PC-3 (cell line): ENCODE data around the gene KCNB1. TPM values are rescaled to one million over a fixed set of nuclear protein-coding genes. Genes with fewer than 3 reads are reported as not detected.

ENCODE experiments used
- ATAC-seq: fragments of 200-7000 bp; cut with Tn5 transposase; 2 replicates; pipeline ENCODE4 v1.9.1; 2020; ENCODE audit warnings: mild to moderate bottlenecking, moderate library complexity
- BruUV-seq: library from RNA; stranded (reverse); fragments of 400-500 nt; replicated peaks from 2 replicates; lab custom pipeline; 2021; lab: Mats Ljungman, UMichigan
- CTCF ChIA-PET: fragments of 300-600 bp; sonication (Branson Sonifier 250); formaldehyde crosslinking; loops from one replicate; lab custom pipeline; 2022; ENCODE audit warnings: antibody characterized with exemption; lab: Charles Lee
- POLR2A ChIA-PET: fragments of 300-600 bp; sonication (Branson Sonifier 250); formaldehyde crosslinking; loops from one replicate; lab custom pipeline; 2022; ENCODE audit warnings: antibody characterized with exemption; ENCODE audit not compliant: unreplicated experiment; lab: Charles Lee
- DNase-seq: peaks from one replicate; pipeline ENCODE4 v3.0.0-alpha.2; 2015
- H2AFZ ChIP-seq: fragments of 300-600 bp; sonication (generic); 2 replicates; pipeline ENCODE4 v1.6.0; 2016; ENCODE audit warnings: antibody characterized with exemption, low read length
- H3F3A ChIP-seq: fragments of 300-600 bp; sonication (generic); one replicate; pipeline ENCODE4 v1.6.0; 2017; ENCODE audit warnings: antibody characterized with exemption, low read length, control low read depth, mild to moderate bottlenecking; ENCODE audit not compliant: unreplicated experiment
- H3K27ac ChIP-seq: fragments of 300-600 bp; sonication (generic); 2 replicates; pipeline ENCODE4 v1.5.1; 2016; ENCODE audit warnings: mild to moderate bottlenecking, low read length
- H3K27me3 ChIP-seq: fragments of 300-600 bp; sonication (generic); 2 replicates; pipeline ENCODE4 v1.6.1; 2016; ENCODE audit warnings: low read length, mixed read lengths
- H3K36me3 ChIP-seq: fragments of 300-600 bp; sonication (generic); 2 replicates; pipeline ENCODE4 v1.6.1; 2016; ENCODE audit warnings: low read depth, mixed run types, low read length, mixed read lengths
- H3K4me1 ChIP-seq: fragments of 300-600 bp; sonication (generic); 2 replicates; pipeline ENCODE4 v1.5.1; 2016; ENCODE audit warnings: low read length; ENCODE audit not compliant: insufficient read depth
- H3K4me2 ChIP-seq: fragments of 300-600 bp; sonication (generic); 2 replicates; pipeline ENCODE4 v1.6.0; 2016; ENCODE audit warnings: low read length
- H3K4me3 ChIP-seq: fragments of 300-600 bp; sonication (generic); 2 replicates; pipeline ENCODE4 v1.5.1; 2016; ENCODE audit warnings: mild to moderate bottlenecking, low read length, mixed read lengths
- H3K79me2 ChIP-seq: fragments of 300-600 bp; sonication (generic); 2 replicates; pipeline ENCODE4 v1.6.1; 2017; ENCODE audit warnings: low read length, mixed read lengths
- H3K9ac ChIP-seq: fragments of 300-600 bp; sonication (generic); 2 replicates; pipeline ENCODE4 v1.6.0; 2016; ENCODE audit warnings: mild to moderate bottlenecking, low read length
- H3K9me2 ChIP-seq: fragments of 300-600 bp; sonication (generic); replicated peaks from 2 replicates; pipeline ENCODE4 v1.6.1; 2016; ENCODE audit warnings: mixed run types, low read length, mixed read lengths
- H3K9me3 ChIP-seq: fragments of 300-600 bp; sonication (generic); 2 replicates; pipeline ENCODE4 v1.6.1; 2016; ENCODE audit warnings: low read length, mixed read lengths
- H4K20me1 ChIP-seq: fragments of 300-600 bp; sonication (generic); 2 replicates; pipeline ENCODE4 v1.6.1; 2016; ENCODE audit warnings: low read length, mixed read lengths
- EZH2 ChIP-seq: fragments of 300-600 bp; sonication (generic); IDR thresholded peaks from one replicate; pipeline ENCODE4 v1.6.1; 2017; ENCODE audit warnings: antibody characterized with exemption, mild to moderate bottlenecking, low read length; ENCODE audit not compliant: unreplicated experiment
- EZH2phosphoT487 ChIP-seq: fragments of 300-600 bp; sonication (generic); IDR thresholded peaks from 2 replicates; pipeline ENCODE4 v1.6.1; 2018; ENCODE audit warnings: mild to moderate bottlenecking, antibody characterized with exemption, low read length, borderline replicate concordance
- intact Hi-C: fragments of 100-400 bp; cut with micrococcal nuclease; formaldehyde crosslinking; loops from 2 replicates; pipeline ENCODE4 v1.9.0; 2023
- total RNA-seq: library from RNA; depleted of rRNA; stranded (reverse); fragments of >200 nt; gene quantifications from 2 replicates; pipeline ENCODE4 v1.2.3, GENCODE V29; 2014
- TF ChIP-seq, protein P1 (sequence below): fragments of 300-600 bp; sonication (generic); conservative IDR thresholded peaks from 2 replicates; pipeline ENCODE4 v1.5.1; 2017; ENCODE audit warnings: antibody characterized with exemption, low read depth, mild to moderate bottlenecking, low read length

KCNB1 gene
- total RNA-seq, 1 experiment from 2014 or later, result 0.04 TPM

DNA sequence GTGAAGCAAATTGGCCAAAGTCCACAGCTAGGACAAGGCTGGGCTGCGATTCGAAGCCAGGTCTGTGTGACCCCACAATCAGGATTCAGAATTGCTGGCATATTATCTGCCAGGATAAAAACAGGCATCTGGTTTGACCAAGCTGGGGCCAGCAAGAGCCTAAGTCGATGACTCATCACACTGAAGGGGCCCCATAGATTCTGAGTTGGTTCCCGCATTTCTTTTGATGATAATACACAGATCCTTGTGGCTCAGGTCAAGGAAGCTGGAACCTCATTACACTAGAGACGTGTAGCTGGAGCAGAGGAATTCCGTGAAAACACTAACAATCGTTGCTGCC is 6.5 kb downstream of the KCNB1 start:
- CTCF ChIA-PET, result no interaction called here
- H3F3A ChIP-seq, result no peaks in the 10 kb centered on the region
- H3K9me2 ChIP-seq, result no peaks in the 10 kb centered on the region
- H3K36me3 ChIP-seq, result no peaks in the 10 kb centered on the region
- H2AFZ ChIP-seq, result no peak overlapping the region
- H3K27me3 ChIP-seq, result peaks cover 66% of the 10 kb centered on the region
- no TSS peak for BruUV-seq
- DNase-seq, result no peak
- H3K79me2 ChIP-seq, result no peaks in the 10 kb centered on the region
- TF ChIP-seq EZH2, result no peak
- TF ChIP-seq, protein P1, sequence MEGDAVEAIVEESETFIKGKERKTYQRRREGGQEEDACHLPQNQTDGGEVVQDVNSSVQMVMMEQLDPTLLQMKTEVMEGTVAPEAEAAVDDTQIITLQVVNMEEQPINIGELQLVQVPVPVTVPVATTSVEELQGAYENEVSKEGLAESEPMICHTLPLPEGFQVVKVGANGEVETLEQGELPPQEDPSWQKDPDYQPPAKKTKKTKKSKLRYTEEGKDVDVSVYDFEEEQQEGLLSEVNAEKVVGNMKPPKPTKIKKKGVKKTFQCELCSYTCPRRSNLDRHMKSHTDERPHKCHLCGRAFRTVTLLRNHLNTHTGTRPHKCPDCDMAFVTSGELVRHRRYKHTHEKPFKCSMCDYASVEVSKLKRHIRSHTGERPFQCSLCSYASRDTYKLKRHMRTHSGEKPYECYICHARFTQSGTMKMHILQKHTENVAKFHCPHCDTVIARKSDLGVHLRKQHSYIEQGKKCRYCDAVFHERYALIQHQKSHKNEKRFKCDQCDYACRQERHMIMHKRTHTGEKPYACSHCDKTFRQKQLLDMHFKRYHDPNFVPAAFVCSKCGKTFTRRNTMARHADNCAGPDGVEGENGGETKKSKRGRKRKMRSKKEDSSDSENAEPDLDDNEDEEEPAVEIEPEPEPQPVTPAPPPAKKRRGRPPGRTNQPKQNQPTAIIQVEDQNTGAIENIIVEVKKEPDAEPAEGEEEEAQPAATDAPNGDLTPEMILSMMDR, result no peak
- no peak for TF ChIP-seq EZH2phosphoT487
- H3K4me1 ChIP-seq, result no peaks in the 10 kb centered on the region
- no peak overlapping the region for H3K4me3 ChIP-seq
- ATAC-seq, result no peak
- no peaks in the 10 kb centered on the region for H4K20me1 ChIP-seq
- intact Hi-C loops, result no loop called here
- H3K9me3 ChIP-seq, result no peaks in the 10 kb centered on the region
- H3K4me2 ChIP-seq, result no peak overlapping the region
- POLR2A ChIA-PET, result no interaction called here
- H3K27ac ChIP-seq, result no peak overlapping the region
- H3K9ac ChIP-seq, result no peak overlapping the region

DNA sequence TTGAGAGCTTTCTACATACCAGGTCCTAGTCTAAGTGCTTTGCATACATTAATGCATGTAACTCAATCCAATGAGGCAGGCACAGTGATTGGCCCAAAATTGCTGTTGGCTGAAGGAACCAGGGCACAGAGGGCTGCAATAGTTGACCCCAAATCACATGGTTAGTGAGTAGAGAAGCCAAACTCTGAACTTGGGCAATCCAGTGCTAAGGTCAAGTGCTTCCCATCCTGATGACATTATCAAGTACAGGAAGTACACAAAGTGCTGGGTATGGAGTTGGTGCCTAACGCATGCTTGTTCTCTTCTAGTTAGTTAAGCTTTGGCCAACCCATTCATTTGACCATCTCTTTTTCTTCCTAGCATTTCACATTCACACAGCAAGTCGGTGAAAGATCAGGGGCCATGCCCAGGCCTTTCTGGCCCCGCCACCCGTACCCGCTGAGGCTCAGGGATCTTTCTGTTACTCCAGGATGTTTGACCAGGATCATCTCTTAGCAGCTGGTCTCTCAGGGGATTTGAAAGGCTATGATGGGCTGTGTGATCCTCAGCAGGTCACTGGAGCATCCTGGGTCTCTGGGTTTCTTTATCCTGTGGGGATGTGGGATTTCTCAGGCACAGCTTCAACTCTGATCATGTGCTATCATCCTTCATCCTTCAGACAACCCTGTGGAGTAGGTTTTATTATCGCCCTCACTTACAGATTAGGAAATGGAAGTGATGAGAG is 7.0 kb downstream of the KCNB1 start:
- no peaks in the 10 kb centered on the region for H3F3A ChIP-seq
- CTCF ChIA-PET, result no interaction called here
- H3K4me3 ChIP-seq, result no peak overlapping the region
- intact Hi-C loops, result no loop called here
- H2AFZ ChIP-seq, result no peak overlapping the region
- H3K36me3 ChIP-seq, result no peaks in the 10 kb centered on the region
- ATAC-seq, result no peak
- H3K27me3 ChIP-seq, result peaks cover 72% of the 10 kb centered on the region
- no peaks in the 10 kb centered on the region for H3K9me2 ChIP-seq
- H3K9me3 ChIP-seq, result no peaks in the 10 kb centered on the region
- no peaks in the 10 kb centered on the region for H3K79me2 ChIP-seq
- H3K4me2 ChIP-seq, result no peak overlapping the region
- H4K20me1 ChIP-seq, result no peaks in the 10 kb centered on the region
- H3K27ac ChIP-seq, result no peak overlapping the region
- TF ChIP-seq EZH2 (no peak), EZH2phosphoT487 (no peak)
- TF ChIP-seq, protein P1, result no peak
- DNase-seq, result no peak
- H3K4me1 ChIP-seq, result no peaks in the 10 kb centered on the region
- no peak overlapping the region for H3K9ac ChIP-seq
- no TSS peak for BruUV-seq
- POLR2A ChIA-PET, result no interaction called here

DNA sequence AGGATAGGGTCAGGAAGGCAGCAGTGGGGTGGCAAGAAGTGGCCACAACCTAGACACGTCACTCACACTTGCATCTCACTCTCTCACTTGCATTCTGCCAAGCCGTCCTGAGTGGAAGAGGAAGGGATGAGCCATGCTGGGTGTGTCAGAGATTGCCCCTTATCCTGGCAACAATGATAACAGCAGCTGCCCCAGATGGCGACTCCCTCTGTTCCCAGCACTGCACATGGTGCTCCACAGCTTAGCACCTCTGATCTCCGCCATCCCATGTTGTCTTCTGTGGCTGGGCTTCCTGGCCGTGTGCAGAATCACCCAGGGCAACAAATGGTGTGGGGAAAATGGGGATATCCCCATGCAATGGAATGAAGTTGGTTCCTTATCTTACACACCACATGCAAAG is 11.1 kb downstream of the KCNB1 start:
- H2AFZ ChIP-seq, result no peak overlapping the region
- H3K9ac ChIP-seq, result no peak overlapping the region
- no peaks in the 10 kb centered on the region for H3K9me2 ChIP-seq
- H3K36me3 ChIP-seq, result no peaks in the 10 kb centered on the region
- H3F3A ChIP-seq, result no peaks in the 10 kb centered on the region
- ATAC-seq, result no peak
- ChIA-PET POLR2A (no interaction called here), CTCF (no interaction called here)
- no peaks in the 10 kb centered on the region for H3K79me2 ChIP-seq
- H3K27me3 ChIP-seq, result peaks cover 86% of the 10 kb centered on the region
- no peak for TF ChIP-seq EZH2phosphoT487
- TF ChIP-seq EZH2, result no peak
- TF ChIP-seq, protein P1, result no peak
- no peak overlapping the region for H3K27ac ChIP-seq
- H4K20me1 ChIP-seq, result no peaks in the 10 kb centered on the region
- no peaks in the 10 kb centered on the region for H3K9me3 ChIP-seq
- H3K4me2 ChIP-seq, result no peak overlapping the region
- no peak overlapping the region for H3K4me3 ChIP-seq
- no peak for DNase-seq
- intact Hi-C loops, result no loop called here
- no peaks in the 10 kb centered on the region for H3K4me1 ChIP-seq
- BruUV-seq, result no TSS peak
